B cell (primary cell): ENCODE results near the gene IBA57. TPM values are rescaled to one million over a fixed set of nuclear protein-coding genes. Genes with fewer than 3 reads are reported as not detected.

Experiments used
- ATAC-seq: fragments of 200-7000 bp; cut with Tn5 transposase; one replicate; pipeline ENCODE4 v1.10.0; 2021; ENCODE audit warnings: low read depth, mild to moderate bottlenecking, moderate number of reproducible peaks, moderate library complexity
- CTCF ChIA-PET: fragments of 350-600 bp; sonication (Branson Sonifier 250); formaldehyde crosslinking; loops from one replicate; lab custom pipeline; 2021; ENCODE audit warnings: antibody characterized with exemption, inconsistent platforms; lab: Charles Lee
- POLR2A ChIA-PET: fragments of 350-600 bp; sonication (Branson Sonifier 250); formaldehyde crosslinking; loops from one replicate; lab custom pipeline; 2021; ENCODE audit warnings: antibody characterized with exemption; lab: Charles Lee
- DNase-seq: peaks from one replicate; pipeline ENCODE4 v3.0.0; 2013
- H2AFZ ChIP-seq: 2 replicates; pipeline ENCODE4 v1.6.1; 2012; ENCODE audit warnings: mild to moderate bottlenecking, low read depth, low read length; ENCODE audit not compliant: insufficient read depth, poor library complexity, severe bottlenecking
- H3K27ac ChIP-seq, 2 donors: 1 replicate in 1 of 2; 2 replicates in 1 of 2; pipeline ENCODE4 v1.5.1; 2012 to 2013; ENCODE audit warnings: low read length in 2 of 2, mild to moderate bottlenecking in 2 of 2, moderate library complexity in 1 of 2
- H3K27me3 ChIP-seq, 4 experiments: fragments of 200-600 bp in 1 of 4; sonication (generic) in 1 of 4; replicated peaks in 1 of 4; 1 replicate in 2 of 4; 2 replicates in 2 of 4; pipeline versions ENCODE4 v1.6.1 to v1.7.0; 2013 to 2016; ENCODE audit warnings: low read length in 3 of 4, mild to moderate bottlenecking in 2 of 4, mixed read lengths in 1 of 4, moderate library complexity in 1 of 4; ENCODE audit not compliant: insufficient read depth in 4 of 4, control insufficient read depth in 3 of 4; ENCODE audit errors: control extremely low read depth in 1 of 4
- H3K36me3 ChIP-seq, 2 experiments: replicated peaks in 1 of 2; 1 replicate in 1 of 2; 2 replicates in 1 of 2; pipeline versions ENCODE4 v1.6.1 to v1.7.1; 2013; ENCODE audit warnings: low read length in 1 of 2; ENCODE audit not compliant: insufficient read depth in 2 of 2, control insufficient read depth in 1 of 2; ENCODE audit errors: control extremely low read depth in 1 of 2, extremely low read depth in 1 of 2
- H3K4me1 ChIP-seq, 2 donors: fragments of 200-600 bp in 1 of 2; sonication (generic) in 1 of 2; 1 replicate in 1 of 2; 2 replicates in 1 of 2; pipeline versions ENCODE4 v1.5.1 to v1.6.1; 2013 to 2017; ENCODE audit warnings: low read length in 2 of 2; ENCODE audit not compliant: control insufficient read depth in 2 of 2, insufficient read depth in 2 of 2
- H3K4me2 ChIP-seq: replicated peaks from 2 replicates; pipeline ENCODE3; 2012; ENCODE audit warnings: mild to moderate bottlenecking, low read depth, low read length; ENCODE audit not compliant: poor library complexity, severe bottlenecking
- H3K4me3 ChIP-seq, 5 experiments: fragments of 200-600 bp in 1 of 5; sonication (generic) in 1 of 5; 1 replicate in 3 of 5; 2 replicates in 2 of 5; pipeline versions ENCODE4 v1.5.1 to v1.7.0; 2011 to 2016; ENCODE audit warnings: low read length in 4 of 5, mild to moderate bottlenecking in 4 of 5, low read depth in 2 of 5, control low read depth in 1 of 5, moderate library complexity in 1 of 5; ENCODE audit not compliant: insufficient read depth in 1 of 5; ENCODE audit errors: control extremely low read depth in 1 of 5, extremely low read depth in 1 of 5
- H3K79me2 ChIP-seq: fragments of 200-600 bp; sonication (generic); one replicate; pipeline ENCODE4 v1.6.0; 2016; ENCODE audit warnings: low read length; ENCODE audit not compliant: control insufficient read depth, insufficient read depth
- H3K9ac ChIP-seq: fragments of 200-600 bp; sonication (generic); 2 replicates; pipeline ENCODE4 v1.6.1; 2017; ENCODE audit warnings: mild to moderate bottlenecking, low read length, moderate library complexity
- H3K9me3 ChIP-seq, 3 donors: one replicate each; pipeline versions ENCODE4 v1.6.1 to v1.7.1; 2013; ENCODE audit warnings: low read length in 2 of 3; ENCODE audit not compliant: control insufficient read depth in 2 of 3, insufficient read depth in 1 of 3; ENCODE audit errors: control extremely low read depth in 1 of 3
- H4K20me1 ChIP-seq: 2 replicates; pipeline ENCODE4 v1.6.0; 2012; ENCODE audit warnings: mild to moderate bottlenecking, low read length; ENCODE audit not compliant: insufficient read depth, control insufficient read depth, poor library complexity, severe bottlenecking
- H3K27ac Mint-ChIP-seq: one replicate; pipeline ENCODE4 v1.8.0; 2021; ENCODE audit warnings: mixed read lengths
- H3K27me3 Mint-ChIP-seq: one replicate; pipeline ENCODE4 v1.8.0; 2021; ENCODE audit warnings: mixed read lengths
- H3K4me1 Mint-ChIP-seq: one replicate; pipeline ENCODE4 v1.8.0; 2021; ENCODE audit warnings: mixed read lengths
- H3K4me3 Mint-ChIP-seq: one replicate; pipeline ENCODE4 v1.8.0; 2021; ENCODE audit warnings: mixed read lengths
- H3K9me3 Mint-ChIP-seq: one replicate; pipeline ENCODE4 v1.8.0; 2022; ENCODE audit warnings: mixed read lengths; ENCODE audit not compliant: insufficient read depth
- CTCF ChIP-seq: fragments of 200-600 bp; IDR thresholded peaks from one replicate; pipeline ENCODE4 v1.8.0; 2022; ENCODE audit warnings: antibody characterized with exemption, mild to moderate bottlenecking
- EZH2 ChIP-seq: IDR thresholded peaks from 2 replicates; pipeline ENCODE4 v1.6.1; 2012; ENCODE audit warnings: borderline replicate concordance, low read depth, mild to moderate bottlenecking, moderate library complexity, low read length; ENCODE audit not compliant: insufficient read depth, poor library complexity, severe bottlenecking
- WGBS: methylation state at CpG from one replicate; pipeline ENCODE4 v1.1.5; 2013; ENCODE audit warnings: missing lambda C conversion rate; ENCODE audit not compliant: insufficient coverage; 5-methylcytosine and 5-hydroxymethylcytosine counted together
- intact Hi-C: fragments of 100-400 bp; cut with micrococcal nuclease; formaldehyde crosslinking; loops from one replicate; pipeline ENCODE4 v1.10.0; 2022
- polyA plus RNA-seq: library from polyadenylated mRNA; depleted of rRNA; stranded (reverse); fragments of >200 nt; gene quantifications from 2 replicates; pipeline ENCODE4 v1.2.3, GENCODE V29; 2012
- total RNA-seq, 2 donors: library from RNA; stranded (reverse); fragments of 120-200 nt in 1 of 2; gene quantifications; 1 replicate in 1 of 2; 2 replicates in 1 of 2; pipeline versions ENCODE4 v1.2.3 to v1.2.4, GENCODE V29; 2013 to 2022

IBA57 gene
- total and polyA plus RNA-seq, 2 donors (not counting 1 experiment from before 2014, with no cell fraction given) = 5.2 to 12.8 TPM

- peaks cover 0 to 3% (median 0%) of the 10 kb centered on the region in 3 donors for H3K9me3 ChIP-seq
- intact Hi-C loops = no loop called here
- H3K9ac ChIP-seq = no peak overlapping the region
- TF ChIP-seq CTCF (no peak), EZH2 (no peak)
- no peaks in the 10 kb centered on the region for H3K4me1 ChIP-seq
- no peak overlapping the region for H3K4me3 ChIP-seq
- ATAC-seq (no peak), DNase-seq (no peak)
- no peaks in the 10 kb centered on the region for H4K20me1 ChIP-seq
- WGBS = 72% methylated on average over 16 of the region's 16 CpGs
- no peaks in the 10 kb centered on the region for H3K36me3 ChIP-seq
- H3K27ac Mint-ChIP-seq = no peak overlapping the region
- H2AFZ ChIP-seq = no peak overlapping the region
- H3K9me3 Mint-ChIP-seq = no peaks in the 10 kb centered on the region
- no peak overlapping the region for H3K4me2 ChIP-seq
- peaks cover 3% of the 10 kb centered on the region for H3K27me3 Mint-ChIP-seq
- no peak overlapping the region for H3K4me3 Mint-ChIP-seq
- POLR2A ChIA-PET = no interaction called here
- no peak overlapping the region for H3K27ac ChIP-seq
- CTCF ChIA-PET = no interaction called here
- H3K79me2 ChIP-seq = no peaks in the 10 kb centered on the region
- H3K4me1 Mint-ChIP-seq = peaks cover 3% of the 10 kb centered on the region
- peaks cover 0 to 18% (median 0%) of the 10 kb centered on the region in 4 experiments for H3K27me3 ChIP-seq
These were observed 41.2 kb downstream of the IBA57 start for GRCh38 chr1:228206582-228207351.

GRCh38 chr1:228207381-228207810 is 41.8 kb downstream of the IBA57 start:
- no peak overlapping the region for H3K9ac ChIP-seq
- ATAC-seq (no peak), DNase-seq (no peak)
- H3K79me2 ChIP-seq = no peaks in the 10 kb centered on the region
- Mint-ChIP-seq H3K27ac (no peak overlapping the region), H3K9me3 (no peaks in the 10 kb centered on the region), H3K4me3 (no peak overlapping the region), H3K27me3 (peaks cover 3% of the 10 kb centered on the region), H3K4me1 (peaks cover 3% of the 10 kb centered on the region)
- no peak overlapping the region for H3K27ac ChIP-seq
- ChIA-PET POLR2A (no interaction called here), CTCF (no interaction called here)
- intact Hi-C loops = no loop called here
- peaks cover 0 to 18% (median 0%) of the 10 kb centered on the region in 4 experiments for H3K27me3 ChIP-seq
- H3K36me3 ChIP-seq = no peaks in the 10 kb centered on the region
- no peak overlapping the region for H3K4me2 ChIP-seq
- H3K9me3 ChIP-seq = peaks cover 0 to 3% (median 0%) of the 10 kb centered on the region in 3 donors
- TF ChIP-seq CTCF (no peak), EZH2 (no peak)
- peaks cover 0 to under 1% of the 10 kb centered on the region in 2 donors for H3K4me1 ChIP-seq
- H3K4me3 ChIP-seq = no peak overlapping the region
- no peak overlapping the region for H2AFZ ChIP-seq
- WGBS = 80% methylated on average over 8 of the region's 8 CpGs
- no peaks in the 10 kb centered on the region for H4K20me1 ChIP-seq
